Keratinocyte (primary cell): ENCODE results near the gene SLC25A25. TPM values are rescaled to one million over a fixed set of nuclear protein-coding genes. Genes with fewer than 3 reads are reported as not detected.

Source experiments
- DNase-seq: peaks from one replicate; pipeline ENCODE4 v3.0.0-alpha.2; 2011; ENCODE audit warnings: low read depth, missing footprints, low spot score
- FAIRE-seq: peaks from 2 replicates; lab custom pipeline; 2011; peaks lifted over from hg19 to GRCh38; lab: Jason Lieb, UNC
- H2AFZ ChIP-seq: 2 replicates; pipeline ENCODE4 v1.6.0; 2012; ENCODE audit warnings: low read length, control low read depth, inconsistent platforms; ENCODE audit not compliant: control insufficient read depth
- H3K27ac ChIP-seq: 2 replicates; pipeline ENCODE4 v1.5.1; 2011; ENCODE audit warnings: low read length; ENCODE audit not compliant: control insufficient read depth, insufficient read depth
- H3K27me3 ChIP-seq: 3 replicates; pipeline ENCODE4 v1.6.0; 2011; ENCODE audit warnings: low read length; ENCODE audit not compliant: control insufficient read depth, insufficient read depth; ENCODE audit errors: extremely low read depth
- H3K36me3 ChIP-seq, 2 experiments: 2 replicates in 1 of 2; 3 replicates in 1 of 2; pipeline ENCODE4 v1.5.1; 2011; ENCODE audit warnings: low read length in 2 of 2, mild to moderate bottlenecking in 1 of 2; ENCODE audit not compliant: control insufficient read depth in 2 of 2, insufficient read depth in 2 of 2; ENCODE audit errors: extremely low read depth in 1 of 2
- H3K4me1 ChIP-seq: 3 replicates; pipeline ENCODE4 v1.5.1; 2011; ENCODE audit warnings: low read length; ENCODE audit not compliant: control insufficient read depth, insufficient read depth; ENCODE audit errors: extremely low read depth
- H3K4me2 ChIP-seq: 3 replicates; pipeline ENCODE4 v1.6.0; 2011; ENCODE audit warnings: low read depth, low read length; ENCODE audit not compliant: control insufficient read depth, insufficient read depth; ENCODE audit errors: extremely low read depth
- H3K4me3 ChIP-seq, 3 experiments: fragments of 200-600 bp in 1 of 3; sonication (generic) in 1 of 3; 2 replicates in 2 of 3; 3 replicates in 1 of 3; pipeline ENCODE4 v1.5.1; 2011 to 2016; ENCODE audit warnings: low read length in 3 of 3, mild to moderate bottlenecking in 3 of 3, control low read depth in 2 of 3, inconsistent platforms in 1 of 3, low read depth in 1 of 3, mixed read lengths in 1 of 3, mixed run types in 1 of 3, moderate library complexity in 1 of 3; ENCODE audit not compliant: control insufficient read depth in 2 of 3, insufficient read depth in 2 of 3; ENCODE audit errors: extremely low read depth in 1 of 3
- H3K79me2 ChIP-seq: 2 replicates; pipeline ENCODE4 v1.6.0; 2012; ENCODE audit warnings: low read length; ENCODE audit not compliant: control insufficient read depth, insufficient read depth
- H3K9ac ChIP-seq: 3 replicates; pipeline ENCODE4 v1.6.0; 2011; ENCODE audit warnings: low read length; ENCODE audit not compliant: control insufficient read depth, insufficient read depth; ENCODE audit errors: extremely low read depth
- H3K9me1 ChIP-seq: 3 replicates; pipeline ENCODE4 v1.6.0; 2011; ENCODE audit warnings: low read length; ENCODE audit not compliant: control insufficient read depth, insufficient read depth; ENCODE audit errors: extremely low read depth
- H3K9me3 ChIP-seq: 2 replicates; pipeline ENCODE4 v1.5.1; 2012; ENCODE audit warnings: low read depth, low read length; ENCODE audit not compliant: control insufficient read depth
- H4K20me1 ChIP-seq: 3 replicates; pipeline ENCODE4 v1.6.0; 2011; ENCODE audit warnings: low read length; ENCODE audit not compliant: control insufficient read depth, insufficient read depth; ENCODE audit errors: extremely low read depth
- EZH2 ChIP-seq: IDR thresholded peaks from one replicate; pipeline ENCODE4 v1.6.1; 2012; ENCODE audit warnings: inconsistent platforms, mild to moderate bottlenecking, low read length, moderate library complexity
- dilution Hi-C: fragments of 300-500 bp; cut with MboI; formaldehyde crosslinking; loops from one replicate; pipeline ENCODE4 v1.7.0; 2020; ENCODE audit warnings: low sequenced_read_pairs; ENCODE audit not compliant: extremely low pct_ligation_motif_present
- polyA plus RNA-seq, 5 experiments: library from polyadenylated mRNA; depleted of rRNA in 3 of 5; stranded (reverse) in 3 of 5; stranded (forward) in 1 of 5; unstranded in 1 of 5; fragments of >200 nt; gene quantifications; 1 replicate in 1 of 5; 2 replicates in 3 of 5; 3 replicates in 1 of 5; pipeline versions ENCODE4 v1.2.1 to v1.2.3, GENCODE V29; 2011 to 2012; ENCODE audit warnings: missing spikeins in 2 of 5, low read depth in 1 of 5, low replicate concordance in 1 of 5
- TF ChIP-seq, protein P1 (sequence below), 3 experiments: IDR thresholded peaks in 1 of 3; conservative IDR thresholded peaks in 1 of 3; optimal IDR thresholded peaks in 1 of 3; 2 replicates in 2 of 3; 3 replicates in 1 of 3; pipeline versions ENCODE3 to v1.5.1; 2011; ENCODE audit warnings: low read length in 3 of 3, mild to moderate bottlenecking in 3 of 3, moderate library complexity in 2 of 3, control low read depth in 1 of 3, inconsistent platforms in 1 of 3; ENCODE audit not compliant: insufficient read depth in 2 of 3; ENCODE audit errors: extremely low read depth in 1 of 3

SLC25A25 gene
- polyA plus RNA-seq, 1 donor (not counting 4 experiments of a cell fraction or from before 2014, with no cell fraction given), result 6.5 TPM

DNA sequence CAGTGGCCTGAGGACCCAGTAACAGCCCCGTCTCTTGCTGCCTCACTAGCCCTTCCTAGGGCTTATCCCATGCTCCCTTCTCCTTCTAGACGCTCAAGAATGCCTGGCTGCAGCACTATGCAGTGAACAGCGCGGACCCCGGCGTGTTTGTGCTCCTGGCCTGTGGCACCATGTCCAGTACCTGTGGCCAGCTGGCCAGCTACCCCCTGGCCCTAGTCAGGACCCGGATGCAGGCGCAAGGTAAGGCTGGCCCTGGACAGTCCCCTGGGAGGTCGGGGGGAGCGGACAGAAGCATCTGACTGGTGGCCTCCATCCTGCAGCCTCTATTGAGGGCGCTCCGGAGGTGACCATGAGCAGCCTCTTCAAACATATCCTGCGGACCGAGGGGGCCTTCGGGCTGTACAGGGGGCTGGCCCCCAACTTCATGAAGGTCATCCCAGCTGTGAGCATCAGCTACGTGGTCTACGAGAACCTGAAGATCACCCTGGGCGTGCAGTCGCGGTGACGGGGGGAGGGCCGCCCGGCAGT lies 39.0 kb downstream of the SLC25A25 start:
- Histone ChIP-seq H3K9ac (no peak overlapping the region), H3K27ac (no peak overlapping the region), H3K4me1 (no peaks in the 10 kb centered on the region), H3K79me2 (no peaks in the 10 kb centered on the region), H3K36me3 (peaks cover 38 to 46% of the 10 kb centered on the region in 2 experiments), H3K27me3 (no peaks in the 10 kb centered on the region), H3K9me3 (no peaks in the 10 kb centered on the region), H2AFZ (no peak overlapping the region), H3K4me3 (no peak overlapping the region), H3K4me2 (no peak overlapping the region), H4K20me1 (no peaks in the 10 kb centered on the region), H3K9me1 (no peaks in the 10 kb centered on the region)
- TF ChIP-seq EZH2, result no peak
- TF ChIP-seq, protein P1, sequence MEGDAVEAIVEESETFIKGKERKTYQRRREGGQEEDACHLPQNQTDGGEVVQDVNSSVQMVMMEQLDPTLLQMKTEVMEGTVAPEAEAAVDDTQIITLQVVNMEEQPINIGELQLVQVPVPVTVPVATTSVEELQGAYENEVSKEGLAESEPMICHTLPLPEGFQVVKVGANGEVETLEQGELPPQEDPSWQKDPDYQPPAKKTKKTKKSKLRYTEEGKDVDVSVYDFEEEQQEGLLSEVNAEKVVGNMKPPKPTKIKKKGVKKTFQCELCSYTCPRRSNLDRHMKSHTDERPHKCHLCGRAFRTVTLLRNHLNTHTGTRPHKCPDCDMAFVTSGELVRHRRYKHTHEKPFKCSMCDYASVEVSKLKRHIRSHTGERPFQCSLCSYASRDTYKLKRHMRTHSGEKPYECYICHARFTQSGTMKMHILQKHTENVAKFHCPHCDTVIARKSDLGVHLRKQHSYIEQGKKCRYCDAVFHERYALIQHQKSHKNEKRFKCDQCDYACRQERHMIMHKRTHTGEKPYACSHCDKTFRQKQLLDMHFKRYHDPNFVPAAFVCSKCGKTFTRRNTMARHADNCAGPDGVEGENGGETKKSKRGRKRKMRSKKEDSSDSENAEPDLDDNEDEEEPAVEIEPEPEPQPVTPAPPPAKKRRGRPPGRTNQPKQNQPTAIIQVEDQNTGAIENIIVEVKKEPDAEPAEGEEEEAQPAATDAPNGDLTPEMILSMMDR (optimal IDR thresholded peaks at IDR 0.05 in 1 of 3, IDR thresholded peaks at IDR 0.05 in 1 of 3, conservative IDR thresholded peaks at IDR 0.05 in 1 of 3; ENCODE audit: extremely low read depth in 1 of 3, insufficient read depth in 2 of 3, low read length in 3 of 3), result no peak
- DNase-seq (no peak), FAIRE-seq (no peak)
- dilution Hi-C loops, result no loop called here

DNA sequence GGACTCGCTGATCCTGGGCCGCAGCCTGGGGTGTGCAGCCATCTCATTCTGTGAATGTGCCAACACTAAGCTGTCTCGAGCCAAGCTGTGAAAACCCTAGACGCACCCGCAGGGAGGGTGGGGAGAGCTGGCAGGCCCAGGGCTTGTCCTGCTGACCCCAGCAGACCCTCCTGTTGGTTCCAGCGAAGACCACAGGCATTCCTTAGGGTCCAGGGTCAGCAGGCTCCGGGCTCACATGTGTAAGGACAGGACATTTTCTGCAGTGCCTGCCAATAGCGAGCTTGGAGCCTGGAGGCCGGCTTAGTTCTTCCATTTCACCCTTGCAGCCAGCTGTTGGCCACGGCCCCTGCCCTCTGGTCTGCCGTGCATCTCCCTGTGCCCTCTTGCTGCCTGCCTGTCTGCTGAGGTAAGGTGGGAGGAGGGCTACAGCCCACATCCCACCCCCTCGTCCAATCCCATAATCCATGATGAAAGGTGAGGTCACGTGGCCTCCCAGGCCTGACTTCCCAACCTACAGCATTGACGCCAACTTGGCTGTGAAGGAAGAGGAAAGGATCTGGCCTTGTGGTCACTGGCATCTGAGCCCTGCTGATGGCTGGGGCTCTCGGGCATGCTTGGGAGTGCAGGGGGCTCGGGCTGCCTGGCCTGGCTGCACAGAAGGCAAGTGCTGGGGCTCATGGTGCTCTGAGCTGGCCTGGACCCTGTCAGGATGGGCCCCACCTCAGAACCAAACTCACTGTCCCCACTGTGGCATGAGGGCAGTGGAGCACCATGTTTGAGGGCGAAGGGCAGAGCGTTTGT lies 39.6 kb downstream of the SLC25A25 start:
- Histone ChIP-seq H3K4me3 (no peak overlapping the region), H3K79me2 (no peaks in the 10 kb centered on the region), H3K4me2 (no peak overlapping the region), H3K27ac (no peak overlapping the region), H3K36me3 (peaks cover 32 to 41% of the 10 kb centered on the region in 2 experiments), H3K9ac (no peak overlapping the region), H4K20me1 (no peaks in the 10 kb centered on the region), H3K4me1 (no peaks in the 10 kb centered on the region), H3K9me1 (no peaks in the 10 kb centered on the region), H3K27me3 (no peaks in the 10 kb centered on the region), H2AFZ (no peak overlapping the region), H3K9me3 (no peaks in the 10 kb centered on the region)
- dilution Hi-C loops, result no loop called here
- TF ChIP-seq, protein P1 (optimal IDR thresholded peaks at IDR 0.05 in 1 of 3, IDR thresholded peaks at IDR 0.05 in 1 of 3, conservative IDR thresholded peaks at IDR 0.05 in 1 of 3; ENCODE audit: extremely low read depth in 1 of 3, insufficient read depth in 2 of 3, low read length in 3 of 3), result no peak
- TF ChIP-seq EZH2, result no peak
- FAIRE-seq (no peak), DNase-seq (no peak)
